Kidney capillary endothelial cell (primary cell): Measurements from ENCODE around the gene COPS4.

Experiments
- DNase-seq: peaks from one replicate; pipeline ENCODE4 v3.0.0-alpha.2; 2018; ENCODE audit warnings: low spot score

Gene COPS4

DNA sequence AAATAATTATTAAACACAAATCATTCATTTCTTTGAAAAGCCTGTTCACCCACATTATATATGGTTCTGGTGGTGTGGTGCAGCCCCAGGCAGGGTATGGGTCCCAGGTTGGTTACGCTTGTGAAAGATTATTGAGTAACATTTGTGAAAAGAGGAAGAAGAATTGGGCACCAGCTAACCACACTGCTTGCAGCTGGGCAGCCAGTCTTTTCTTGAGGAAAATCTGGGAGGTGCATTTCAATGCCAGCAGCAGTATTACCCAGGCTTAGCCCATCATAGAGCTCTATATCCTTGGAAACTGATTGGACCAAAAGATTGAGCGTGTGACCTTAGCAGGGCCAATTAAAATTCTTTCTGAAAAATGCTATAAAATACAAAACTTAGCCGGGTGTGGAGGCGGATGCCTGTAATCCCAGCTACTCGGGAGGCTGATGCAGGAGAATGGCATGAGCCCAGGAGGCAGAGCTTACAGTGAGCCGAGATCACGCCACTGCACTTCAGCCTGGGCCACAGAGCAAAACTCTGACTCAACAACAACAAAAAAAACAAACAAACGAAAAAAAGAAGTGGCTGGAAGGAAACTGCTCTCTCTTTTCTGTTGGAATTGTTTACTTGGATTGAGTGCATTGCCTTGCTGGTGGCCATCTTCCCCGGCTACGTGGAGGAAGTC is 89.3 kb downstream of the COPS4 start:
- DNase-seq = no peak
